ENCODE results near the gene BTG1. TPM values are rescaled to one million over a fixed set of nuclear protein-coding genes. Genes with fewer than 3 reads are reported as not detected.

BTG1 gene, protein sequence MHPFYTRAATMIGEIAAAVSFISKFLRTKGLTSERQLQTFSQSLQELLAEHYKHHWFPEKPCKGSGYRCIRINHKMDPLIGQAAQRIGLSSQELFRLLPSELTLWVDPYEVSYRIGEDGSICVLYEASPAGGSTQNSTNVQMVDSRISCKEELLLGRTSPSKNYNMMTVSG
- total RNA-seq = 4.8 and 5.6 TPM in 2 replicates

DNA sequence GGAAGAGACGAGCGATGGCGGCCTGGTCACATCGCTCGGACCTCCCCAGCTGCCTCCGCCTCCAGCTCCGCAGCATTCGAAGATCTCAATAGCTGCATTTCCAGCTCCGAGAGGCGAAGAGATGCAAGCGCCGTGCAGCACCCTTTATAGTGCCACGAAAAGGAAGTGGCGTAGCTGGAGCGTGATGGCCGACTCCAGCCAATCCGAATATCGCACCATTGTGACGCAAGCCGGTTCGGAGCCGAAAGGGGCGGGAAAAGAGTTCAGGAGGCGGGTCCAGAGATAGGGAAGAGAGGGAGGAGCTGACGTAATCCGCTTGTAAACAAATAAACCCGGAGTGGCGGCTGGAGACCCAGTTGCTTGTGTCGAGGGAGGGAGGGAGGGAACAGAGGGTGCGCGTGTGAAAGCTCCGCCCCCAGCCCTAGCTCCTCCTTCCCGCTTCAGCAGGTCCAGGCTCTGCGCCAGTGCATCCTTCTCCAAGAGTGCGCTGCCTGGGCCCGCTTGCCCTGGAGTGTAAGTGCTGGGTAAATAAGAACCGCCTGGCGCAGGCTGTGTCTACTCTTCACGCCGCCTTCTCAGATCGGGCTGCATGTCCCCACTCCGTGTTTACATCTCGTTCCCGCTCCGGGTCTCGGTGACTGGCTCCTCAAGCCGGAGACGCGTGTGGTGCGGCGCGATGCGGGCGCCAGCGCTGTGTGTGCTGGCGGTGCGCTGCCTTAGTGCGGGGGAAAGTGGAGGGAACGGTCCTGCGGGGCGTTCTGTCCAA is at the start of gene BTG1:
Gene BTG1 (minus strand): TSS at position 116 of the 766 bp plus-strand sequence. CDS start 311 bp downstream, outside the sequence.
- DNase-seq (ENCODE audit: low read depth) = peak; percentile 100
- H3K4me3 ChIP-seq (ENCODE audit: low read depth, low read length) = peak within 1 kb of the TSS; percentile 92
- TF ChIP-seq, protein P1, sequence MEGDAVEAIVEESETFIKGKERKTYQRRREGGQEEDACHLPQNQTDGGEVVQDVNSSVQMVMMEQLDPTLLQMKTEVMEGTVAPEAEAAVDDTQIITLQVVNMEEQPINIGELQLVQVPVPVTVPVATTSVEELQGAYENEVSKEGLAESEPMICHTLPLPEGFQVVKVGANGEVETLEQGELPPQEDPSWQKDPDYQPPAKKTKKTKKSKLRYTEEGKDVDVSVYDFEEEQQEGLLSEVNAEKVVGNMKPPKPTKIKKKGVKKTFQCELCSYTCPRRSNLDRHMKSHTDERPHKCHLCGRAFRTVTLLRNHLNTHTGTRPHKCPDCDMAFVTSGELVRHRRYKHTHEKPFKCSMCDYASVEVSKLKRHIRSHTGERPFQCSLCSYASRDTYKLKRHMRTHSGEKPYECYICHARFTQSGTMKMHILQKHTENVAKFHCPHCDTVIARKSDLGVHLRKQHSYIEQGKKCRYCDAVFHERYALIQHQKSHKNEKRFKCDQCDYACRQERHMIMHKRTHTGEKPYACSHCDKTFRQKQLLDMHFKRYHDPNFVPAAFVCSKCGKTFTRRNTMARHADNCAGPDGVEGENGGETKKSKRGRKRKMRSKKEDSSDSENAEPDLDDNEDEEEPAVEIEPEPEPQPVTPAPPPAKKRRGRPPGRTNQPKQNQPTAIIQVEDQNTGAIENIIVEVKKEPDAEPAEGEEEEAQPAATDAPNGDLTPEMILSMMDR (IDR thresholded peaks at IDR 0.05; ENCODE audit: insufficient read depth, low read depth, low read length) = no peak

DNA sequence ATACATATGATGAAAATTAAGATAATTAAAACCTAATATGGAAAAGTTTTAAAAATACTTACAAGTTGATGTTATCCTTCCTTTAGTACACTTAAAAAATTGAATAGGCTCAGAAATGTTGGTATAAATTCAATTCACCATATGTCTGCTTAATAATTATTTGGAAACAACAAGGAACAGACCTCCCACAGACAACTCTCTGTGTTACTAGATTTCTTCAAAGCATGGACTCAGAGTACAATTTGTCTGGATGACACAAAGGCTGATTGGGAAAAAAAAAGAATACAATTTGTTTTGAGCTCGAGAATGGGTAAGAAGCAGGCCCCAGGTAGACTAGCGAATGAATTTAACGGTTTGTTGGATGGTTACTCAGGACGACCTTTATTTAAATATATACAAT is 48.9 kb upstream of the BTG1 start:
- no peak for DNase-seq (ENCODE audit: low read depth)
- no peak overlapping the region for H3K4me3 ChIP-seq (ENCODE audit: low read depth, low read length)
- TF ChIP-seq, protein P1 (IDR thresholded peaks at IDR 0.05; ENCODE audit: insufficient read depth, low read depth, low read length) = no peak

DNA sequence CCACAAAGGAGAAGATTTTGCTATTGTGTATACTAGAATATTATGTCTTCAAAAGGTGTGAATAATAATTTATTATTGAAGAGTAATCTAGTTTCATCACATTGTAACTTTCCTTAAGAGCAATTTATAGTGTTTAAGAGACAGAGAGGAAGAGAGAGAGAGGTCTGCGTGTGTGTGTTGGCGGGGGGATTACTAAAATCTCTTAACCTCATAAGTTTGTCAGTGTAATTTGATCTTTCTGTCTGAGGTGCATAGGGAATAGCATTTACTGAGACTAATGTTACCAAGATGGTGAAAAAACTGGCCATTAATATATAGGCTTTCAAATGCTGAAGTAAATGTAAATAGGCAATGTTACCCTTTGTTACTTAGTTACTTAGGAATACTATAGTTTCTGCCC is 48.2 kb upstream of the BTG1 start:
- DNase-seq (ENCODE audit: low read depth) = no peak
- TF ChIP-seq, protein P1 (IDR thresholded peaks at IDR 0.05; ENCODE audit: insufficient read depth, low read depth, low read length) = no peak
- no peak overlapping the region for H3K4me3 ChIP-seq (ENCODE audit: low read depth, low read length)

DNA sequence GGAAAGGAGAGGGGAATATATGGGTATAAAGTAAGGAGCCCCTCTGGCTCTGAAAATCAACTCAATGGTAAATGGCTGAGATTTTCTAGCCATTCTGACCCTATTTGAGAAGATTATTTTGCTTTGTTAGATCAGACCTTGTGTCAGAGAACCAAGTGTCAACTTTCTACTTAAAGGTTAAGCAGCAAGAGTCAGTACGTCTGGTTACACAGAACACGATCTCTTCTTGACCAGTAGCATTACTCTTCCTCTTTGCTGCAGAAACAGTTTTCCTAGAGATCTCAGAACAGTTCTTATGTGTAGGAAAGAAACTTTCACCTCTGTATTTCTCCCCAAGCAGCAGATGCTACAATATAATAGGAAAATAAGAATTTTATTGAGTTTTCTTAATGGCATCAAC is 47.4 kb upstream of the BTG1 start:
- DNase-seq (ENCODE audit: low read depth) = no peak
- H3K4me3 ChIP-seq (ENCODE audit: low read depth, low read length) = no peak overlapping the region
- TF ChIP-seq, protein P1 (IDR thresholded peaks at IDR 0.05; ENCODE audit: insufficient read depth, low read depth, low read length) = no peak

DNA sequence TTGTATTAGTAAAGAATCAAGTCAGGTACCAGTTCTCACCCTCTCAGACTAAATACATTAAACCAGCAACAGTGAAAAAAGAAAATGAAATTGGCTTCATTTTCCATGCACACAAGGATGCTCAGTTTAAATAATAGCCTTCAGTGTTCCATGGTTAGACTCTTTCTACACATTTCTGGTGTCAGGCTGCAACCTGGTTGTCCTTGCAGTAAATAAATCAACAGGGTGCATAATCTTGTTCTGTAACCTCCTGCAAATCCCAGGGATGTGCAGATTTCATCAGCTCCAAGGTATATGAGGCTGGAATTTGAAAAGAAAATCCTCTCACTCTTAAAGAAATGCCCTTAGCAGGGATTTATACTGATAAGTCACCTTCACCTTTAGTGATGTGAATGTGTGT is 46.7 kb upstream of the BTG1 start:
- H3K4me3 ChIP-seq (ENCODE audit: low read depth, low read length) = no peak overlapping the region
- DNase-seq (ENCODE audit: low read depth) = no peak
- TF ChIP-seq, protein P1 (IDR thresholded peaks at IDR 0.05; ENCODE audit: insufficient read depth, low read depth, low read length) = no peak

DNA sequence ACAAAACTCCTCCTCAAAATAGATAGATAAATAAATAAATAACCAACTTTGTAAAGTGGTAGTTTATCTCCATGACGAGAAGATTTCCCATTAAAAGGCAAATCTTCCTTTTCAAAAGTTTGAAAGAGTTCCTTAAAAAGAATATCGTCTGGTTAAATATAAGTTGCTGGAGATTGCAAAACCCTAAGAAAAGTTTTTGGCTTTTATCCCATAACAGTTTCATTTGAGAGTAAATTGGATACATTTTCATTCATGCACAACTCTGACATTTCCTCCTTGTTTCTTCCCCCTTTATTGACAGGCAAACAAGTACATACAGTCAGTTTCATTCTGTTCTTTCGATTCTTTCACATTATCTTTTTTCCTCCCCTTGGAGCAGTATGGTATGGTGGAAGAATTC is 45.4 kb upstream of the BTG1 start:
- H3K4me3 ChIP-seq (ENCODE audit: low read depth, low read length) = no peak overlapping the region
- TF ChIP-seq, protein P1 (IDR thresholded peaks at IDR 0.05; ENCODE audit: insufficient read depth, low read depth, low read length) = no peak
- DNase-seq (ENCODE audit: low read depth) = no peak
